NCI-H446 (cell line): ENCODE results near the gene VPS9D1.
"Not testable (repeated sequence)": the region's sequence is repeated elsewhere in the genome, so short reads cannot be mapped to it uniquely, and the experiment has no call there.

ENCODE experiments used
- DNase-seq, 2 experiments: peaks; one replicate each; lab custom pipeline; 2025; lab: John Stamatoyannopoulos, UW

The VPS9D1 gene

DNA sequence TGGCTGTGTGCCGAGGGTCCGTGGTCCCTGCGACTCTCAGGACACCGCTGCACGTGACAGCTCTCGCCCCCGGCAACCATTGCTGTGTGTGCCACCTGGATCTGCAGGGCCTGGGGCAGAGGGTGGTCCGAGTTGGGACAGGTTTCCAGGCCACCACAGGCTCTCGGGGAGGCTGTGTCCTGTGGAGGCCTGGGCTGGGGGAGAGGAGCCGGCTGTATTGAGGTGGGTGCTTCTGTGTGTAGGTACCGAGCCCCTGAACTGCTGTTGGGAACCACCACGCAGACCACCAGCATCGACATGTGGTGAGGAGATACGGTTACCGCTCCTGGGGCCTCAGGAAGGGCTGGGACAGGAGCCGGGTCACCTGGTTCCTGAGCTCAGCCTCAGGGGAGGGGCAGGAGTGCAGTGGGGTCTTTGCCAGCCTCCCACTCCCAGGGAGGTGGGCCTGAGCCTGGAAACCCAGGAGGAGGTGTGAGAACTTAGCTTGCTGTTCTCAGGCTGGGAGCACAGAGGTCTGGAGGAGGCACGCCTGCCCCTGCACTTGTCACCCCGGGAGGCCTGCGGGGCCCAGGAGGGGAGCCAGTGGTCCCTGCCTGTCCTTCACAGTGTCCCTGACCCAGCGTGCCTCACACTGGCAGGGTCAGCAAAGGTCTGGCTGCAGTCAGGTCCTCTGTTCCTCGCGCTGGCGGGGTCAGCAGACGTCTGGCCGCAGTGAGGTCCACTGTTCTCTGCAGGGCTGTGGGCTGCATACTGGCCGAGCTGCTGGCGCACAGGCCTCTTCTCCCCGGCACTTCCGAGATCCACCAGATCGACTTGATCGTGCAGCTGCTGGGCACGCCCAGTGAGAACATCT, 26.5 kb downstream of the VPS9D1 start:
- DNase-seq: no peak

DNA sequence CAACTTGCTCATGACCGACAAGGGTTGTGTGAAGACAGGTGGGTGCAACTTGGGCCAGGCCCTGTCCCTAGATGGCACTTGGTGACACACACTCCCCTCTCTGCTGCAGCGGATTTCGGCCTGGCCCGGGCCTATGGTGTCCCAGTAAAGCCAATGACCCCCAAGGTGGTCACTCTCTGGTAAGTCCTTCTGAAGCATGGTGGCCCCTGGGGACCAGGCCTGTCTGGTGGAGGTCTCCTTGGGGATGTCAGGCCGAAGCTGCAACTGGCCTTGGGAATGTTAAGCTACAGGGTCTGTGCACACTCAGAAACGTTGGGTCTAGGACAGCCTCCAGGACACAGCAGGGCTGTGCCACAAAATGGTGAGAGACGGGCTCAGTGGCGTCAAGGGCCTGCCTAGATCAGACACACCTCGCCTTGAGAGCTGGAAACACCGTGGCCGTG, 27.4 kb downstream of the VPS9D1 start:
- no peak for DNase-seq

DNA sequence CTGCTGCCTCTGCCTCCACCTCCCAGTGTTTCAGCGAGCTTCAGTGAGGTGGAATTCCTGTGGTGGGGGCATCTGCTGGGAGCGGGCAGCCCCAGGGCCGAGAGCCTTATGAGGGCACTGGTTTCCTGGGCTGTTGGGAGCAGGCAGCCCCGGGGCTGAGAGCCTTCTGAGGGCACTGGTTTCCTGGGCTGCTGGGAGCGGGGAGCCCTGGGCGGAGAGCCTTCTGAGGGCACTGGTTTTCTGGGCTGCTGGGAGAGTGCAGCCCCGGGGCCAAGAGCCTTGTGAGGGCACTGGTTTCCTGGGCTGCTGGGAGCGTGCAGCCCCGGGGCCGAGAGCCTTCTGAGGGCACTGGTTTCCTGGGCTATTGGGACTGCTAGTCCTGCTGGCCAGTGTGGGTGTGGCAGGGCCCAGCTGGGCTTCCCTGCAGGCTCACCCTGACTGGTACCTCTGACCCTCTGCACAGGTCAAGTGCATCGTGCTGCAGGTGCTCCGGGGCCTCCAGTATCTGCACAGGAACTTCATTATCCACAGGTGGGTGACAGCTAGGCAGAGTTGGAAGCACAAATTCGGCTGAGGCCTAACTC, 28.6 kb downstream of the VPS9D1 start:
- no peak for DNase-seq

DNA sequence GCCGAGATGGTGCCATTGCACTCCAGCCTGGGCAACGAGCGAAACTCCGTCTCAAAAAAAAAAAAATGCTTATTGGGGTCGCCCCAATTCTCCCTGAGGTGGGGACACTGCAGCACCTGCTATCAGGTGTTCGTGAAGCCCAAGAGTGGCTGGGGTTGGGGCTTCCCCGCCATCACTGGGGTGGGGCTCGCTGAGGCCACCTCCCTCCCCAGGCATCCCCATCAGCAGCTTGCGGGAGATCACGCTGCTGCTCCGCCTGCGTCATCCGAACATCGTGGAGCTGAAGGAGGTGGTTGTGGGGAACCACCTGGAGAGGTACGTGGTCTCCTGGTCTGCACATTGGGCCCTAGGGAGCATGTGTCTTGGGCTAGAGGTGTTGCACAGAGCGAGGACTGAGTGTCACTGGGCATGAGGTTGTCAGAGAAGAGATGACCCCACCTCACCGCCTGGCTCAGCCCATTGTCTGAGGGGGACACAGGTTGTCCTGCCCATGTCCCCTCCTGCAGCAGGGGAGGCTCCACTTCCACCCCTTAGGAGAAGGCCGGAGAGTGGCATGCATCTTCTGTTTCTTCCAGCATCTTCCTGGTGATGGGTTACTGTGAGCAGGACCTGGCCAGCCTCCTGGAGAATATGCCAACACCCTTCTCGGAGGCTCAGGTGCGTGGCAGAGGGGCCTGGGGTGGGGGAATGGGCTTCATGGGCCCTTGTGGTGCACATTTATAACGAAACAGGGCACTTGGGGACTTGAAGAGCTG, 29.3 kb downstream of the VPS9D1 start:
- no peak for DNase-seq

DNA sequence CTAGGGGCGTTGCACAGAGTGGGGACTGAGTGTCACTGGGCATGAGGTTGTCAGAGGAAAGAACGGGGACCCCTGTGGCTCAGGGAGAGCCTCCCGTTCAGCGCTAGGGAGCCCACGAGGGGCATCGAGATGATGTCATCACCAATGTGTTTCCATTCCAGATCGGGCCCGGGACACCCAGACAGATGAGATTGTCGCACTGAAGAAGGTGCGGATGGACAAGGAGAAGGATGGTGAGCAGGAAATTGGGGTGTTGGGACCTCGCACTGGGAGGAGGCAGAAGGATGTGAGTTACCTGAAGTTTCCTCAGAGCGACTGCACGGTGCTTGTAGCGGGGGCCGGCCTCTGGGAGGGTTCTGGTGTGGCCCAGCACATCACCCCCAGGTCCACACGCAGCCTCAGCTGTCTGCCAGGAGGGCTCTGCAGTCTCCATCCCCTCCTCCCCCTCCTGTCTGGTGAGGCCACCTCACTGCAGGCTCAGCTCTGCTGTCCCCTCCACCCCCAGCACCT, 30.3 kb downstream of the VPS9D1 start:
- DNase-seq: no peak

DNA sequence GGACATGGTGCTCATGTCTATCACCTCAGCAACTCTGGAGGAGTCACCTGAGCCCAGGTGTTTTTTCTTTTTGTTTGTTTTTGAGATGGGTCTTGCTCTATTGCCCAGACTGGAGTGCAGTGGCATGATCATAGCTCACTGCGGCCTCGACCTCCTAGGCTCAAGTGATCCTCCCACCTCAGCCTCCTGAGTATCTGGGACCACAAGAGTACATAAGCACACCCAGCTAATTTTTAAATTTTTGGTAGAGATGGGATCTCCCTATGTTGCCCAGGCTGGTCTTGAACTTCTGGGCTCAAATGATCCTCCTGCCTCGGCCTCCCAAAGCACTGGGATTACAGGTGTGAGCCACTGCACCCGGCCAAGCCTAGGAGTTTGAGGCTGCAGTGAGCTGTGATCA, 31.1 kb downstream of the VPS9D1 start:
- not testable (repeated sequence) for DNase-seq

DNA sequence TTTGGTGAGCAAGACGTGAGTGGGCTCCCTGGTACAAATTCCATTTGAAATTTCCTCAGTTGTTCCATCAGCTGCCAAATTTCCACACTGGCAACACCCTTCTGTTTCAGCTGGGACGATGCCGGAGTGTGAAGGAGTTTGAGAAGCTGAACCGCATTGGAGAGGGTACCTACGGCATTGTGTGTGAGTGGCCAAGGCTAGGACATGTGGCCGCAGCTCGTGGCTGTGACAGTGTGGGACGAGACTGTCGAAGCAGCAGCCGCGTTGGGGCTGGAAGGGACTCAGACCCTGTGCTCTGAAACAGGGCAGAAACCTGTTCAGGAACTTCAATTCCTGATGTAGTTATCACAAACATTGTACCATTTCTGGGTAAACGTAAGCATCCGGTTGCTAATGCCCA, 31.6 kb downstream of the VPS9D1 start:
- DNase-seq: no peak

DNA sequence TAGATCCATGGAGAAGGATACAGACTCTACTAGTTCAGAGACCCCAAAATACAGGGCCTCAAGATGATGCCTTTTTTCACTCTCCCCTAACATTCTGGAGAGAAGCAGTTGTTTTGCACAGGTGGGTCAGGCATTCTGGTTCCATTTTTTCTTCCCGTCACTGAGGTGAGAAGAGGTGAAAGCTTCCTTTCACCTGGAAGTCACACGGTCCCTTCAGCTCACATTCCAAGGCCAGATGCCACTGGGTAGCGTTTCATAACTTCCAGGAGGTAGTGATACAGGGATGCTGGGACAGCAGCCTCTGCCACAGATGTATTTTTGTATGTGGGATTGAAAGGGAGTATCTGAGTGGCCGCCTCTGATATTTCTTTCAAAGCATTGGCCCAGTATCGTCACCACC, 32.3 kb downstream of the VPS9D1 start:
- DNase-seq: no peak

DNA sequence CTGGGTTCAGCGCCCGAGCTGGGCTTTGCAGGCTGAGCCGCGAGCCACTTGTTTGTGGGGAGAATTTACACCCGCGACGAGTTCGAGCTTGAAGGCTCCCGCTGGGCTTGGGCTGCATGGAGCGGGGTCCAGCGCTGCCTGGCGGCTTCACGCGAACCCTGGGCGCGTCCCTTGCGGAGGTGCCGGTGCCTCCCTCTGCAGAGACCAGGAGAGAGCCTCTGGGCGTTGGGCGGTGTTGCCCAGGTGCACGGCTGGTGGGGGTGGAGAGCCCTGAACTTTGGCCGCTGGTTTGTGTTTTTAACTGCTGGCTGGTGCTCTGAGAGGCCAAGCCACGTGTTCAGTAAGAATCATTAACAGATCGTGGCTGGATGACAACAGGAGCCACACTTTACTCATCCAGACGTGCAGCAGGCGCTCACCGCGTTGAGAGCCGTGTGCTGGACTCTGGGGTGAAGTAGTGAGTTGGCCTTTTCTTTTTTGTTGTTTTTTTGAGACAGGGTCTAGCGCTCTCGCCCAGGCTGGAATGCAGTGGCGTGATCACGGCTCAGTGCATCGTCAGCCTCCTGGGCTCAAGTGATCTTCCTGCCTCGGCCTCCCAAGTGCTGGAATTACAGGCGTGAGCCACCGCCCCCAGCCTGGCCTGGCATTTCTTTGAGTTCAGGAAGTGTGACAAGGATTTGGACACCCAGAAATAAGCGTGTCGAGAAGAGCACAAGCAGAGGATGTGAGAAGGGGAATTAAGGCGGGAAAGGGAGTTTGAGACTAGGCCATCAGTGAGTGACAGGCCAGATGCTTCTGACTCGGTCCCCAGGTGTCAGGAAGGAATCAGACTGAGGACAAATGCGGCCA, 33.4 kb downstream of the VPS9D1 start:
- no peak for DNase-seq

DNA sequence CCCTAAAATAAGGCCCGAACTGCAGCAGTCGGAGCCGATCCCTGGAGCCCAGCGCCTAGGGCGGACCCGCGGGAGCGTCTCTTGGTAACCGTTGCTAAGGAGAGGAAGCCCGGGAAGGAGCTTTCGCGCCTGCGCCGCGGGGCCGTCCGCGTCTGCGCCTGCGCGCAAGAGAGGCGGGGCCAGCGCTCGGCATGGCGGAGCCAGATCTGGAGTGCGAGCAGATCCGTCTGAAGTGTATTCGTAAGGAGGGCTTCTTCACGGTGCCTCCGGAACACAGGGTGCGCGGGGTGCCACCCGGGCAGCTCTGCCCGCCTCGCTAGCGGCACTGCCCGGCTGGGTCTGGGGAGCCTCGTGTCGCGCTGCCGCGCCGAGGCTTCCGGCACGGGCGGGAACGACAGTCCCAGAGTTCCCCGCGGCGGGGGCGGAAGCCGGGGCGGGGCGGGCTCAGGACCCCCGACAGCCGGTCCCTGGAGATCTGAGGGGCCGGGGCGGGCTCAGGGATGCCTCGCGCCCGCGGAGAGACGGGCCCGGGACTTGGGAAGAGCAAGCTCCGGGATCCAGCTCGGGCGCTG, 34.1 kb downstream of the VPS9D1 start, which contains the start of gene CDK10:
CDK10 (plus strand) TSS at position 170 of the 572 bp plus-strand sequence; CDS start at position 192, 22 bp downstream.
- peak; percentile 71 to 90 for DNase-seq

DNA sequence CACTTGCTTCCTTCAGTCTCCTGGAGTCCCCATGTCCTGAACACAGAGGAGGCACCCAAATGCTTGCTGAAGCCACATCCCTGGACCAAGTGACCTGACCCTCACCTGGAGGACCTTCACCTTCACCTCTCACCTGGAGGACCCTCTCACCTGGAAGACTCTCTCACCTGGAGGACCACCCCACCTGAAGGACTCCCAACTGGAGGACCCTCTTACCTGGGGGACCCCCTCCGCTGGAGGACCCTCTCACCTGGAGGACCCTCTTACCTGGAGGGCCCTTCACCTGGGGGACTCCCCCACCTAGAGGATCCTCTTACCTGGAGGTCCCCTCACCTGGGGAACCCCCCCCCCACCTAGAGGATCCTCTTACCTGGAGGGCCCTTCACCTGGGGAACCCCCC, 34.8 kb downstream of the VPS9D1 start:
- DNase-seq: no peak

DNA sequence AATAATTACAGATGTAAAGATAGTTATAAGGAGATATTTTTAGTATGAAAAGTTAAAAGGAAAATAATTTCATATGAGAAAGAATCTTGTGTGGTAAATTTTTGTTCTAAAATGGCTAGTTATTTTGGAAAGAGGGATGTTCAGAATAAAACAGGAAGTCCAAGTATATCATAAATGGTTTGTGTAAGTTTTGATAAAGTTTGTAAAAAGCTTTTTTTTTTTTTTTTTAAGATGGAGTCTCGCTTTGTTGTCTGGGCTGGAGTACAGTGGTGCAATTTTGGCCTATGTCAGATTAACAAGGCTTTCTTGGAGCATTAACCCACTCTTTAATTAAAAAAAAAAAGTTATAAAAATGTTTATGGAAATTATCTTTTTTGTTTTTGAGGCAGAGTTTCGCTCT, 42.4 kb downstream of the VPS9D1 start:
- DNase-seq: no peak

DNA sequence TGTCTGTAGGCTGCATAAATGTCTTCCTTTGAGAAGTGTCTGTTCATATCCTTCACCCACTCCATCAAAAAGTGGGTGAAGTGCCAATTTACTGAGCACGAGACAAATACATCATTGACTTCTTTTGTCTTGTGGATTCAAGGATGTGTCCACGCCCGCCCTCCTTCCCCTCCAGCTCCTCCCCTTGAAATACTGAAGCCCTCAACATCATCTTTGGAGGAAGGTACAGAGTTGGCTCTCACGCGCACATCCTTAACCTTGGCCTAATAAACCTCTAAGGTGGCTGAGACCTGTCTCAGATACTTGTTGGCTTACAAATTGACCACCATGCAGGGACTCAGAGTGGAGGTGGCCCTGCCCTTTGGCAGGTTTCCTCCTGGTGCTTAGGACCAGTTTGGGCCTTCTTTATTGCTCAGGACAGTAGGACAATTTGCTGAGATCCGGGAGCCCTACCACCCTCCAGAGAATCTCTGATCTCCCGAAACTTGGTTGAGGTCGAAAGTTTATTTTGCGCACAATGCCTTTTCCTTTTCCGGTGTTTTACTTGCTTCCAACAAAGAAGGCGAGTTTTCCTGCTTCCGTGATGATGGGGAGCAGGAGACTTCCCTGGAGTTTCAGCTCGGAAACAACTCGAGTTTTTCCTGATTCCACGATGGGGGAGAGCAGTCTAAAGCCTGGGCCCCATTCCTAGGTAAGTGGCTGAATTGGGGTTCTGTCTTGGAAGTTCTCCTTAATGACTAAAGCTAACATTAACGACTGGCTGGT, 48.3 kb downstream of the VPS9D1 start:
- DNase-seq: no peak

DNA sequence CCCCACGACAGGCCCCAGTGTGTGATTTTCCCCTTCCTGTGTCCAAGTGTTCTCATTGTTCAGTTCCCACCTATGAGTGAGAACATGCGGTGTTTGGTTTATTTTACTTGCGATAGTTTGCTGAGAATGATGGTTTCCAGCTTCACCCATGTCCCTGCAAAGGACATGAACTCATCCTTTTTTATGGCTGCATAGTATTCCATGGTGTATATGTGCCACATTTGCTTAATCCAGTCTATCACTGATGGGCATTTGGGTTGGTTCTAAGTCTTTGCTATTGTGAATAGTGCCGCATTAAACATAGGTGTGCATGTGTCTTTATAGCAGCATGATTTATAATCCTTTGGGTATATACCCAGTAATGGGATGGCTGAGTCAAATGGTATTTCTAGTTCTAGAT, 49.1 kb downstream of the VPS9D1 start:
- DNase-seq: not testable (repeated sequence)

DNA sequence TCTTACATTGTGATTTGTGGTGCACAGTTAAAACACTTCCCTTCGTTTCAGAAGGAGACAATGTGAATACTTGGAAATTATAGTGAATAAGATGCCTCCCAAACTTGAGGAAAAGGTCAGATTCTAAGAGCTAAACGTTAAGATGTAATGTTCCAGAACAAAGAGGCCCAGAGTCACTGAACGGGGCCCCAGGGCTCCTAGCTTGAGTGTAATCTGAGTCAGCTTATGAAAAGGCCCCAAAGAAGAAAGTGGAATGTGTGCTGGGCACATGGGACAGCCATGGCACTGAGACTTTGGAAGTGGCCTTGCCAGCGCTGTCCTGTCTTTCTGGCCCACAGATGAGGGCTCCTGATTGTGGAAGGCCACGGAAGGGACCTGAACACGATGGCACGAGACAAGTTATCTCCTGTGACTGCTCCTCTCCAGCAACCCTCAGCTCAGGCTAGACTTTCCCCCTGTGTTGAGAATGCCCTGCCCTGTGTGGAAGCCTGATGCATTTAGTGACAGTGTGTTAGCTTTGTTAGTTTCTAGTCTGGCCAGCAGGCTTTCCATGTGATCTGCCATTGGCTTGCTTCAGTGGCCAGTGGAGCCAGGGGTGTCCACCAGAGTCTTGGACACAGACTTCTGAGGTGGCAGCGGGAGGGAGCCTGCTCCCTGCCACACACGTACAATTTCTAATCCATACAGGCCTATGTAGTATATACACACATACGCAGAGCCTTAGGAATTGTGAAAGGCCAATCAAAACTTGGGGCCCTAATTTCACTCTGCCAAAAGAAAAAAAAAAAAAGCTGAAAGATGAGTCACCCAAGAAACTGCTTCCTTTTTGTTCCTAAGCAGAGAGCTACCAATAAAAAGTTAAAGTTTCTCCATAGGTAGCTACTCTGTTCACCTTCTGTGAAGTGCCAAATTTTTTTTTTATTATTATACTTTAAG, 49.9 kb downstream of the VPS9D1 start:
- no peak for DNase-seq

DNA sequence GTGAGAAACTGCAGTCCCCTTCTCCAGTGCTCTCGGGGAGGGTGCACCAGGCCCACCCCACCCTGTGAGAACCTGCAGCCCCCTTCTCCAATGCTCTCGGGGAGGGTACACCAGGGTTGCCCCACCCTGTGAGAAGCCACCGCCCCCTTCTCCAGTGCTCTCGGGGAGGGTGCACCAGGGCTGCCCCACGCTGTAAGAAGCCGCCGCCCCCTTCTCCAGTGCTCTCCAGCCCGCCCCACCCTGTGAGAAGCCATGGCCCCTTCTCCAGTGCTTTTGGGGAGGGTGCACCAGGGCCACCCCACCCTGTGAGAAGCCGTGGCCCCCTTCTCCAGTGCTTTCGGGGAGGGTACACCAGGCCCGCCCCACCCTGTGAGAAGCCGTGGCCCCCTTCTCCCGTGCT, 50.9 kb downstream of the VPS9D1 start:
- no peak for DNase-seq

DNA sequence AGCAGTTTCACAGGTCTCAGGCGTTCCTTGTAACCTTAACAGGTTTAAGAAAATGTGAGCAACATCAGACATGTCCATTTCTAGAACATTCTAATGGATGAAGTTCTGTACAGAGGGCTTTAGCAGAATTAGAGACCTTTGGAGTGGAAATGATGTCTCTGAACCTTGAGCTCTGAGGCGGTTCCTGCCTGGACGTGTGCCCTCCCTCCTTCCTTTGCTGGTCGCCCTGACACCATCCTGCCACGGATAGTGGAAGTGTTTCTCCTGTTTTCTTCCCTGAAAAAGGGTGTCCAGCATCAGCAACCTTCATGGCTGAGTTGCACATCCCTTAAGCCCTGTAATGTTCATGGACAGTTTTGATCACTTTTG, 51.9 kb downstream of the VPS9D1 start:
- DNase-seq: no peak

DNA sequence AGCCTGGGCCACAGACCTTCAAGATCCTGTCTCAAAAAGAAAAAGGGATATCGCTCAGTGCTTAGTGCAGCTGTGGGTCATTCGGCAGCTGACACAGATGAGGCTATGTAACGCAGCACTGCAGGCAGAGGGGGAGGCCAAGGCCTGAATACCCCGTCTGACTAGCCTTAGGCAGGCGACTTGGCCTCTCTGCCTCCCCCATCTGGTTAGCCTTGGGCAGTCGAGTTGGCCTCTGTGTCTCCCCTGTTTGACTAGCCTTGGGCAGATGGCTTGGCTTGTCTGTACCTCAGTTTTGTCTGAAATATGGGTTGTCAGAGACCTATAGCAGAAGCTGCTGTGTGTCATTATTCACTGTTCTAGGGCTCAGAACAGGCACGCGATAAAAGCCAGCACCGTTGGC, 53.1 kb downstream of the VPS9D1 start:
- no peak for DNase-seq

DNA sequence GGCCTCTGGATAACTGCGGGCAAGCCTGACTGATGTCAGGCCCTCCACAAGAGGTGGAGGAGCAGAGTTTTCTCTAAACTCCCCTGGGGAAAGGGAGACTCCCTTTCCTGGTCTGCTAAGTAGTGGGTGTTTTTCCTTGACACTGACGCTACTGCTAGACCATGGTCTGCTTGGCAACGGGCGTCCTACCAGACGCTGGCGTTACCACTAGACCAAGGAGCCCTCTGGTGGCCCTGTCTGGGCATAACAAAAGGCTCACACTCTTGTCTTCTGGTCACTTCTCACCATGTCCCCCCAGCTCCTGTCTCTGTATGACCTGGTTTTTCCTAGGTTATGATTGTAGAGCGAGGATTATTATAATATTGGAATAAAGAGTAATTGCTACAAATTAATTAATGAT, 53.7 kb downstream of the VPS9D1 start:
- not testable (repeated sequence) for DNase-seq
